Smooth muscle cell (in vitro differentiated cells): Measurements from ENCODE around the gene HLA-DQA1. TPM values are rescaled to one million over a fixed set of nuclear protein-coding genes. Genes with fewer than 3 reads are reported as not detected.
"Not testable (repeated sequence)": the region's sequence is repeated elsewhere in the genome, so short reads cannot be mapped to it uniquely, and the experiment has no call there.

Source experiments
- DNase-seq: peaks from one replicate; lab custom pipeline; 2025; ENCODE audit not compliant: unreplicated experiment; lab: John Stamatoyannopoulos, UW
- H2AFZ ChIP-seq: fragments of 200-600 bp; sonication (generic); 2 replicates; pipeline ENCODE4 v1.6.0; 2016; ENCODE audit warnings: antibody characterized with exemption, low read depth, mild to moderate bottlenecking
- H3F3A ChIP-seq: fragments of 200-600 bp; sonication (generic); 2 replicates; pipeline ENCODE4 v1.6.0; 2017; ENCODE audit warnings: antibody characterized with exemption, low read depth
- H3K27ac ChIP-seq: fragments of 200-600 bp; sonication (generic); 2 replicates; pipeline ENCODE4 v1.5.1; 2016; ENCODE audit warnings: low read depth, mild to moderate bottlenecking
- H3K27me3 ChIP-seq: fragments of 200-600 bp; sonication (generic); 2 replicates; pipeline ENCODE4 v1.6.1; 2016; ENCODE audit warnings: low read depth, mild to moderate bottlenecking
- H3K36me3 ChIP-seq: fragments of 200-600 bp; sonication (generic); 2 replicates; pipeline ENCODE4 v1.5.1; 2016; ENCODE audit warnings: low read depth
- H3K4me1 ChIP-seq: fragments of 200-600 bp; sonication (generic); 2 replicates; pipeline ENCODE4 v1.5.1; 2016; ENCODE audit warnings: low read depth
- H3K4me2 ChIP-seq: fragments of 200-600 bp; sonication (generic); 2 replicates; pipeline ENCODE4 v1.6.0; 2016; ENCODE audit warnings: mild to moderate bottlenecking
- H3K4me3 ChIP-seq: fragments of 200-600 bp; sonication (generic); 2 replicates; pipeline ENCODE4 v1.5.1; 2016; ENCODE audit warnings: mild to moderate bottlenecking
- H3K79me2 ChIP-seq: fragments of 200-600 bp; sonication (generic); 2 replicates; pipeline ENCODE4 v1.6.0; 2016; ENCODE audit warnings: low read depth, mild to moderate bottlenecking
- H3K9ac ChIP-seq: fragments of 200-600 bp; sonication (generic); 2 replicates; pipeline ENCODE4 v1.6.0; 2016; ENCODE audit warnings: low read depth
- H3K9me3 ChIP-seq: fragments of 200-600 bp; sonication (generic); replicated peaks from 2 replicates; pipeline ENCODE4 v1.5.1; 2016; ENCODE audit warnings: low read depth
- H4K20me1 ChIP-seq: fragments of 200-600 bp; sonication (generic); 2 replicates; pipeline ENCODE4 v1.6.0; 2016; ENCODE audit warnings: low read depth
- CTCF ChIP-seq: fragments of 200-600 bp; sonication (generic); IDR thresholded peaks from 2 replicates; pipeline ENCODE4 v1.5.1; 2017; ENCODE audit warnings: borderline replicate concordance, mild to moderate bottlenecking, antibody characterized with exemption; ENCODE audit not compliant: insufficient read depth, poor library complexity, severe bottlenecking
- WGBS: methylation state at CpG from one replicate; pipeline ENCODE4 v1.1.7; 2016; ENCODE audit warnings: low lambda C conversion rate; 5-methylcytosine and 5-hydroxymethylcytosine counted together
- polyA plus RNA-seq: library from polyadenylated mRNA; unstranded; fragments of >200 nt; fragmentation: Nextera tagmentation; extraction: Ambion mirVana; gene quantifications from 2 replicates; pipeline ENCODE4 v1.2.1, GENCODE V29; 2016
- total RNA-seq: library from RNA; depleted of rRNA; stranded (reverse); fragments of >200 nt; gene quantifications from 2 replicates; pipeline ENCODE4 v1.2.3, GENCODE V29; 2014

HLA-DQA1 gene
- total and polyA plus RNA-seq, 2 experiments from 2014 or later: 1.0 TPM; not detected in 1

- Histone ChIP-seq H3F3A (no peaks in the 10 kb centered on the region), H3K4me2 (no peak overlapping the region), H3K9me3 (no peaks in the 10 kb centered on the region), H3K4me1 (peaks cover 5% of the 10 kb centered on the region), H3K79me2 (no peaks in the 10 kb centered on the region), H3K27ac (no peak overlapping the region), H3K4me3 (no peak overlapping the region), H4K20me1 (no peaks in the 10 kb centered on the region), H3K27me3 (no peaks in the 10 kb centered on the region), H3K9ac (no peak overlapping the region), H3K36me3 (no peaks in the 10 kb centered on the region), H2AFZ (no peak overlapping the region)
- no peak for DNase-seq
- WGBS: 82% methylated on average over 8 of the region's 8 CpGs
- TF ChIP-seq CTCF: no peak
Observed at GRCh38 chr6:32639440-32640394, 2.5 kb downstream of the HLA-DQA1 start.

GRCh38 chr6:32641122-32641521, 3.9 kb downstream of the HLA-DQA1 start:
- H3K27ac ChIP-seq: no peak overlapping the region
- H3F3A ChIP-seq: no peaks in the 10 kb centered on the region
- WGBS: 90% methylated on average over 6 of the region's 6 CpGs
- no peak overlapping the region for H3K4me3 ChIP-seq
- H3K36me3 ChIP-seq: no peaks in the 10 kb centered on the region
- H3K9me3 ChIP-seq: no peaks in the 10 kb centered on the region
- H2AFZ ChIP-seq: no peak overlapping the region
- no peak overlapping the region for H3K9ac ChIP-seq
- DNase-seq: no peak
- H3K4me2 ChIP-seq: no peak overlapping the region
- H3K4me1 ChIP-seq: peaks cover 4% of the 10 kb centered on the region
- H4K20me1 ChIP-seq: no peaks in the 10 kb centered on the region
- no peak for TF ChIP-seq CTCF
- no peaks in the 10 kb centered on the region for H3K27me3 ChIP-seq
- H3K79me2 ChIP-seq: no peaks in the 10 kb centered on the region

- H2AFZ ChIP-seq, H3K9ac ChIP-seq, H3K36me3 ChIP-seq, H3K9me3 ChIP-seq, H3K27ac ChIP-seq, H3F3A ChIP-seq, H4K20me1 ChIP-seq, H3K4me1 ChIP-seq, H3K4me2 ChIP-seq, H3K27me3 ChIP-seq, DNase-seq, H3K4me3 ChIP-seq, H3K79me2 ChIP-seq: not testable (repeated sequence)
- WGBS: 100% methylated on average over 2 of the region's 2 CpGs
Observed at GRCh38 chr6:32641785-32642719, 4.8 kb downstream of the HLA-DQA1 start.

GRCh38 chr6:32642720-32643106, 5.5 kb downstream of the HLA-DQA1 start:
- no peak for DNase-seq
- no peak for TF ChIP-seq CTCF
- H3K9me3 ChIP-seq: no peaks in the 10 kb centered on the region
- no peaks in the 10 kb centered on the region for H3F3A ChIP-seq
- no peak overlapping the region for H3K4me3 ChIP-seq
- H4K20me1 ChIP-seq: no peaks in the 10 kb centered on the region
- no peaks in the 10 kb centered on the region for H3K27me3 ChIP-seq
- WGBS: 96% methylated on average over 6 of the region's 6 CpGs
- no peak overlapping the region for H3K9ac ChIP-seq
- no peak overlapping the region for H3K4me2 ChIP-seq
- no peak overlapping the region for H2AFZ ChIP-seq
- H3K79me2 ChIP-seq: no peaks in the 10 kb centered on the region
- H3K27ac ChIP-seq: no peak overlapping the region
- H3K4me1 ChIP-seq: no peaks in the 10 kb centered on the region
- H3K36me3 ChIP-seq: no peaks in the 10 kb centered on the region
